IMR-90 (cell line): ENCODE measurements around the gene RYR1. TPM values are rescaled to one million over a fixed set of nuclear protein-coding genes. Genes with fewer than 3 reads are reported as not detected.
A peak's percentile ranks its signal among the peaks of the same experiment; 100 is the strongest.

Experiments
- ATAC-seq: fragments of 200-7000 bp; cut with Tn5 transposase; 2 replicates; pipeline ENCODE4 v1.9.1; 2020; ENCODE audit warnings: low read depth, mild to moderate bottlenecking, moderate library complexity
- BruUV-seq: library from RNA; stranded (reverse); fragments of 400-500 nt; replicated peaks from 2 replicates; lab custom pipeline; 2021; lab: Mats Ljungman, UMichigan
- CTCF ChIA-PET: fragments of 300-600 bp; formaldehyde crosslinking; extraction: SDS; loops from one replicate; lab custom pipeline; 2021; ENCODE audit warnings: antibody characterized with exemption; lab: Yijun Ruan, JAX
- POLR2A ChIA-PET: fragments of 300-600 bp; sonication (Branson Sonifier 250); formaldehyde crosslinking; loops from one replicate; lab custom pipeline; 2022; ENCODE audit warnings: antibody characterized with exemption; ENCODE audit not compliant: unreplicated experiment; lab: Charles Lee
- DNase-seq: peaks from one replicate; pipeline ENCODE4 v3.0.0; 2013
- H2AFZ ChIP-seq: replicated peaks from 2 replicates; pipeline ENCODE3; 2013; ENCODE audit warnings: low read length, mild to moderate bottlenecking; ENCODE audit not compliant: poor library complexity
- H2AK5ac ChIP-seq: 2 replicates; pipeline ENCODE4 v1.6.1; 2013; ENCODE audit warnings: low read depth, low read length, inconsistent platforms
- H2AK9ac ChIP-seq: replicated peaks from 2 replicates; pipeline ENCODE3; 2013; ENCODE audit warnings: mild to moderate bottlenecking, low read depth, low read length, moderate library complexity; ENCODE audit not compliant: poor library complexity
- H2BK120ac ChIP-seq: 2 replicates; pipeline ENCODE4 v1.6.1; 2013; ENCODE audit warnings: low read depth, low read length, inconsistent platforms
- H2BK15ac ChIP-seq: 3 replicates; pipeline ENCODE4 v1.6.1; 2013; ENCODE audit warnings: low read depth, low read length, inconsistent platforms
- H2BK20ac ChIP-seq: 2 replicates; pipeline ENCODE4 v1.6.1; 2013; ENCODE audit warnings: low read depth, mild to moderate bottlenecking, inconsistent platforms, low read length, moderate library complexity
- H2BK5ac ChIP-seq: 2 replicates; pipeline ENCODE4 v1.6.1; 2013; ENCODE audit warnings: mild to moderate bottlenecking, low read depth, low read length, inconsistent platforms; ENCODE audit not compliant: poor library complexity, severe bottlenecking
- H3K14ac ChIP-seq: replicated peaks from 2 replicates; pipeline ENCODE4 v1.6.1; 2013; ENCODE audit warnings: low read depth, low read length, inconsistent platforms
- H3K18ac ChIP-seq: 2 replicates; pipeline ENCODE4 v1.6.1; 2013; ENCODE audit warnings: low read depth, low read length, control low read depth
- H3K23ac ChIP-seq: 2 replicates; pipeline ENCODE4 v1.6.1; 2013; ENCODE audit warnings: low read depth, low read length, inconsistent platforms
- H3K27ac ChIP-seq: 2 replicates; pipeline ENCODE4 v1.5.1; 2013; ENCODE audit warnings: mild to moderate bottlenecking, control low read depth, low read length; ENCODE audit not compliant: insufficient read depth
- H3K27me3 ChIP-seq: 2 replicates; pipeline ENCODE4 v1.6.1; 2013; ENCODE audit warnings: low read length; ENCODE audit not compliant: control insufficient read depth, insufficient read depth
- H3K36me3 ChIP-seq: 2 replicates; pipeline ENCODE4 v1.6.1; 2013; ENCODE audit warnings: low read length, mixed read lengths; ENCODE audit not compliant: control insufficient read depth, insufficient read depth
- H3K4ac ChIP-seq: 2 replicates; pipeline ENCODE4 v1.6.1; 2013; ENCODE audit warnings: low read depth, low read length, inconsistent platforms
- H3K4me1 ChIP-seq: 2 replicates; pipeline ENCODE4 v1.6.1; 2013; ENCODE audit warnings: low read length, mixed read lengths; ENCODE audit not compliant: control insufficient read depth, insufficient read depth
- H3K4me2 ChIP-seq: 2 replicates; pipeline ENCODE4 v1.6.1; 2013; ENCODE audit warnings: low read depth, mild to moderate bottlenecking, control low read depth, low read length, moderate library complexity
- H3K4me3 ChIP-seq: 2 replicates; pipeline ENCODE4 v1.5.1; 2013; ENCODE audit warnings: low read depth, mild to moderate bottlenecking, control low read depth, low read length, moderate library complexity; ENCODE audit not compliant: insufficient read depth
- H3K56ac ChIP-seq: 2 replicates; pipeline ENCODE4 v1.6.1; 2013; ENCODE audit warnings: low read length, inconsistent platforms; ENCODE audit not compliant: insufficient read depth; ENCODE audit errors: extremely low read depth
- H3K79me1 ChIP-seq, 2 experiments: 2 replicates each; pipeline ENCODE4 v1.6.1; 2013; ENCODE audit warnings: low read length in 2 of 2, inconsistent platforms in 1 of 2, low read depth in 1 of 2
- H3K9ac ChIP-seq: 2 replicates; pipeline ENCODE4 v1.6.1; 2013; ENCODE audit warnings: low read depth, low read length, control low read depth
- H3K9me1 ChIP-seq: 2 replicates; pipeline ENCODE4 v1.6.1; 2013; ENCODE audit warnings: low read length, inconsistent platforms; ENCODE audit not compliant: insufficient read depth
- H3K9me3 ChIP-seq: 2 replicates; pipeline ENCODE4 v1.6.1; 2013; ENCODE audit warnings: low read length; ENCODE audit not compliant: control insufficient read depth, insufficient read depth
- H4K20me1 ChIP-seq: 2 replicates; pipeline ENCODE4 v1.6.1; 2013; ENCODE audit warnings: low read length, inconsistent platforms; ENCODE audit not compliant: insufficient read depth
- H4K5ac ChIP-seq: 2 replicates; pipeline ENCODE4 v1.6.1; 2013; ENCODE audit warnings: mild to moderate bottlenecking, low read depth, low read length, control low read depth
- H4K8ac ChIP-seq, 2 experiments: 2 replicates each; pipeline ENCODE4 v1.6.1; 2013; ENCODE audit warnings: low read depth in 2 of 2, low read length in 2 of 2, control low read depth in 1 of 2, inconsistent platforms in 1 of 2
- H4K91ac ChIP-seq: 2 replicates; pipeline ENCODE4 v1.6.1; 2013; ENCODE audit warnings: low read depth, low read length, inconsistent platforms; ENCODE audit not compliant: insufficient read depth
- BHLHE40 ChIP-seq: fragments of 150-350 bp; IDR thresholded peaks from 2 replicates; pipeline ENCODE4 v1.6.1; 2016; ENCODE audit warnings: mild to moderate bottlenecking, low read depth, low read length
- FOS ChIP-seq: fragments of 150-350 bp; IDR thresholded peaks from 2 replicates; pipeline ENCODE4 v1.6.1; 2016; ENCODE audit warnings: low read depth, low read length
- RCOR1 ChIP-seq: IDR thresholded peaks from 2 replicates; pipeline ENCODE4 v1.6.1; 2012; ENCODE audit warnings: mild to moderate bottlenecking, low read length, improper control_type of control experiment; ENCODE audit not compliant: insufficient replicate concordance
- RFX5 ChIP-seq: IDR thresholded peaks from 2 replicates; pipeline ENCODE4 v1.8.0; 2012; ENCODE audit warnings: low read depth, mild to moderate bottlenecking, low read length, moderate library complexity
- WGBS, 2 experiments: methylation state at CpG; one replicate each; pipeline versions ENCODE4 v1.1.5 to v1.1.7; 2013; ENCODE audit warnings: missing lambda C conversion rate in 2 of 2; ENCODE audit not compliant: insufficient read length in 1 of 2; ENCODE audit errors: extremely low coverage in 2 of 2; 5-methylcytosine and 5-hydroxymethylcytosine counted together
- dilution Hi-C: fragments of 300-500 bp; cut with HindIII; formaldehyde crosslinking; loops from one replicate; pipeline ENCODE4 v1.14.3; 2018; ENCODE audit warnings: low sequenced_read_pairs; ENCODE audit not compliant: unreplicated experiment
- in situ Hi-C: fragments of 300-500 bp; cut with MboI; formaldehyde crosslinking; loops from 3 replicates; pipeline ENCODE4 v1.14.3; 2019; ENCODE audit warnings: low sequenced_read_pairs, inconsistent platforms, mixed read lengths
- intact Hi-C: fragments of 100-400 bp; cut with micrococcal nuclease; formaldehyde crosslinking; loops from 2 replicates; pipeline ENCODE4 v1.10.0; 2022
- polyA plus RNA-seq, 3 experiments: library from polyadenylated mRNA; depleted of rRNA; stranded (reverse); fragments of >200 nt; gene quantifications; 2 replicates each; pipeline ENCODE4 v1.2.3, GENCODE V29; 2012; ENCODE audit warnings: low replicate concordance in 1 of 3
- total RNA-seq: library from RNA; depleted of rRNA; stranded (reverse); fragments of >200 nt; gene quantifications from 2 replicates; pipeline ENCODE4 v1.2.3, GENCODE V29; 2012

RYR1 gene
- total and polyA plus RNA-seq, 2 of the 4 experiments (the other 2 are of a cell fraction) = not detected

- Histone ChIP-seq H3K27ac (no peak overlapping the region), H4K20me1 (no peaks in the 10 kb centered on the region), H3K4me2 (no peak overlapping the region), H3K79me1 (no peaks in the 10 kb centered on the region), H2AFZ (no peak overlapping the region), H2AK9ac (no peak overlapping the region), H2BK5ac (no peak overlapping the region), H3K4me1 (no peaks in the 10 kb centered on the region), H2BK20ac (no peak overlapping the region), H3K36me3 (no peaks in the 10 kb centered on the region), H2AK5ac (no peak overlapping the region), H3K4ac (no peak overlapping the region), H3K18ac (no peak overlapping the region), H3K9me1 (no peaks in the 10 kb centered on the region), H3K27me3 (peaks cover 14% of the 10 kb centered on the region), H3K23ac (no peak overlapping the region), H2BK15ac (no peak overlapping the region), H4K91ac (no peak overlapping the region), H3K14ac (no peak overlapping the region), H4K5ac (no peak overlapping the region), H4K8ac (no peak overlapping the region), H2BK120ac (no peak overlapping the region), H3K4me3 (no peak overlapping the region), H3K9ac (no peak overlapping the region), H3K9me3 (no peaks in the 10 kb centered on the region), H3K56ac (no peak overlapping the region)
- ChIA-PET CTCF (no interaction called here), POLR2A (no interaction called here)
- ATAC-seq = peak; percentile 44; the same call in 1 of the 2 replicates
- BruUV-seq = no TSS peak
- intact Hi-C loops (no loop called here), dilution Hi-C loops (no loop called here), in situ Hi-C loops (no loop called here)
- no peak for DNase-seq
- TF ChIP-seq BHLHE40 (no peak), RCOR1 (no peak), RFX5 (no peak), FOS (no peak)
- 54% methylated on average over 17 of the region's 35 CpGs; no CpG with 5 or more reads in 1 of the 2 experiments for WGBS, 2 experiments
Observed at GRCh38 chr19:38506723-38507550, 73.4 kb downstream of the RYR1 start.
